Cortex of kidney (tissue), 1 donor: Measurements from ENCODE around the gene ADSS2.

ENCODE experiments used
- DNase-seq: peaks from one replicate; lab custom pipeline; 2025; lab: John Stamatoyannopoulos, UW

Gene ADSS2

GRCh38 chr1:244445320-244446181 is 6.2 kb downstream of the ADSS2 start:
- no peak for DNase-seq

- no peak for DNase-seq
Observed at GRCh38 chr1:244444854-244445253, 6.9 kb downstream of the ADSS2 start.

- DNase-seq: no peak
Observed at GRCh38 chr1:244442850-244443249, 8.9 kb downstream of the ADSS2 start.

- DNase-seq: no peak
Observed at GRCh38 chr1:244439391-244440032, 12.2 kb downstream of the ADSS2 start.

GRCh38 chr1:244437086-244437468 is 14.6 kb downstream of the ADSS2 start:
- DNase-seq: no peak

GRCh38 chr1:244436336-244437085 is 15.2 kb downstream of the ADSS2 start:
- no peak for DNase-seq

GRCh38 chr1:244435562-244436205 is 16.0 kb downstream of the ADSS2 start:
- DNase-seq: no peak

GRCh38 chr1:244431166-244431565 is 20.5 kb downstream of the ADSS2 start:
- no peak for DNase-seq

GRCh38 chr1:244429818-244430217 is 21.9 kb downstream of the ADSS2 start:
- DNase-seq: no peak

- DNase-seq: no peak
Observed at GRCh38 chr1:244427647-244428046, 24.1 kb downstream of the ADSS2 start.

- DNase-seq: no peak
Observed at GRCh38 chr1:244424649-244425334, 26.9 kb downstream of the ADSS2 start.

- no peak for DNase-seq
Observed at GRCh38 chr1:244422174-244422573, 29.5 kb downstream of the ADSS2 start.

GRCh38 chr1:244419024-244419423 is 32.7 kb downstream of the ADSS2 start:
- DNase-seq: no peak

- no peak for DNase-seq
Observed at GRCh38 chr1:244414543-244414942, 37.2 kb downstream of the ADSS2 start.

GRCh38 chr1:244413736-244414135 is 38.0 kb downstream of the ADSS2 start:
- no peak for DNase-seq

- no peak for DNase-seq
Observed at GRCh38 chr1:244412176-244412575, 39.5 kb downstream of the ADSS2 start.

GRCh38 chr1:244409701-244410100 is 42.0 kb downstream of the ADSS2 start:
- no peak for DNase-seq

- no peak for DNase-seq
Observed at GRCh38 chr1:244406337-244406736, 45.4 kb downstream of the ADSS2 start.

- DNase-seq: no peak
Observed at GRCh38 chr1:244405856-244406255, 45.9 kb downstream of the ADSS2 start.

- DNase-seq: no peak
Observed at GRCh38 chr1:244403431-244403830, 48.3 kb downstream of the ADSS2 start.

- no peak for DNase-seq
Observed at GRCh38 chr1:244400974-244401373, 50.7 kb downstream of the ADSS2 start.

GRCh38 chr1:244397131-244397530 is 54.6 kb downstream of the ADSS2 start:
- DNase-seq: no peak
